Measurements from ENCODE around the gene HOXA3. TPM values are rescaled to one million over a fixed set of nuclear protein-coding genes. Genes with fewer than 3 reads are reported as not detected.

The HOXA3 gene
- total RNA-seq, 2 experiments from 2014 or later: not detected

GRCh38 chr7:27140126-27140857, 12.1 kb downstream of the HOXA3 start:
- POLR2A ChIA-PET: no interaction called here
- H3K27me3 Mint-ChIP-seq: peaks cover 34% of the 10 kb centered on the region

GRCh38 chr7:27139334-27140125, 12.9 kb downstream of the HOXA3 start:
- Mint-ChIP-seq H3K27ac (no peak overlapping the region), H3K4me3 (no peak overlapping the region), H3K4me1 (peaks cover 13% of the 10 kb centered on the region), H3K9me3 (no peaks in the 10 kb centered on the region), H3K27me3 (peaks cover 35% of the 10 kb centered on the region), H3K36me3 (no peaks in the 10 kb centered on the region)
- POLR2A ChIA-PET: no interaction called here
- ATAC-seq (ENCODE audit: low read depth) (no peak), DNase-seq (no peak)

More at GRCh38 chr7:27140126-27140857, 12.1 kb downstream of the HOXA3 start:
- ATAC-seq (ENCODE audit: low read depth) (no peak), DNase-seq (no peak)
- Mint-ChIP-seq H3K36me3 (no peaks in the 10 kb centered on the region), H3K4me3 (no peak overlapping the region), H3K27ac (no peak overlapping the region), H3K9me3 (no peaks in the 10 kb centered on the region), H3K4me1 (peaks cover 5% of the 10 kb centered on the region)

GRCh38 chr7:27138985-27139333, 13.4 kb downstream of the HOXA3 start:
- Mint-ChIP-seq H3K4me3 (no peak overlapping the region), H3K9me3 (no peaks in the 10 kb centered on the region), H3K27ac (no peak overlapping the region), H3K27me3 (peaks cover 38% of the 10 kb centered on the region), H3K4me1 (peaks cover 15% of the 10 kb centered on the region), H3K36me3 (no peaks in the 10 kb centered on the region)
- no peak for DNase-seq
- no peak for ATAC-seq (ENCODE audit: low read depth)
- POLR2A ChIA-PET: no interaction called here

- Mint-ChIP-seq H3K27ac (no peak overlapping the region), H3K4me3 (no peak overlapping the region), H3K36me3 (no peaks in the 10 kb centered on the region), H3K4me1 (peaks cover 15% of the 10 kb centered on the region), H3K27me3 (peaks cover 41% of the 10 kb centered on the region), H3K9me3 (no peaks in the 10 kb centered on the region)
- POLR2A ChIA-PET: no interaction called here
- ATAC-seq (ENCODE audit: low read depth) (no peak), DNase-seq (no peak)
These were observed 13.9 kb downstream of the HOXA3 start for GRCh38 chr7:27138472-27138871.

- Mint-ChIP-seq H3K27me3 (peaks cover 47% of the 10 kb centered on the region), H3K27ac (no peak overlapping the region), H3K36me3 (no peaks in the 10 kb centered on the region), H3K4me3 (no peak overlapping the region), H3K4me1 (peaks cover 15% of the 10 kb centered on the region), H3K9me3 (no peaks in the 10 kb centered on the region)
- DNase-seq (no peak), ATAC-seq (ENCODE audit: low read depth) (no peak)
- POLR2A ChIA-PET: no interaction called here
These were observed 14.6 kb downstream of the HOXA3 start for GRCh38 chr7:27137640-27138315.

GRCh38 chr7:27134392-27134791, 18.0 kb downstream of the HOXA3 start:
- no peaks in the 10 kb centered on the region for H3K9me3 Mint-ChIP-seq
- no peak for ATAC-seq (ENCODE audit: low read depth)
- POLR2A ChIA-PET: no interaction called here
- H3K27me3 Mint-ChIP-seq: peaks cover 57% of the 10 kb centered on the region
- peaks cover 17% of the 10 kb centered on the region for H3K4me1 Mint-ChIP-seq
- no peak for DNase-seq
- H3K27ac Mint-ChIP-seq: no peak overlapping the region
- H3K36me3 Mint-ChIP-seq: no peaks in the 10 kb centered on the region
- H3K4me3 Mint-ChIP-seq: no peak overlapping the region

- Mint-ChIP-seq H3K9me3 (no peaks in the 10 kb centered on the region), H3K4me3 (no peak overlapping the region), H3K36me3 (no peaks in the 10 kb centered on the region), H3K27ac (no peak overlapping the region), H3K4me1 (peaks cover 17% of the 10 kb centered on the region), H3K27me3 (peaks cover 57% of the 10 kb centered on the region)
- POLR2A ChIA-PET: no interaction called here
- ATAC-seq (ENCODE audit: low read depth) (no peak), DNase-seq (no peak)
These were observed 18.8 kb downstream of the HOXA3 start for GRCh38 chr7:27133409-27134231.

- POLR2A ChIA-PET: no interaction called here
- Mint-ChIP-seq H3K4me3 (no peak overlapping the region), H3K4me1 (peaks cover 17% of the 10 kb centered on the region)
These were observed 19.4 kb downstream of the HOXA3 start for GRCh38 chr7:27132978-27133377.

GRCh38 chr7:27132214-27132613, 20.2 kb downstream of the HOXA3 start:
- ATAC-seq (ENCODE audit: low read depth) (no peak), DNase-seq (no peak)
- POLR2A ChIA-PET: no interaction called here
- Mint-ChIP-seq H3K36me3 (no peaks in the 10 kb centered on the region), H3K27me3 (peaks cover 51% of the 10 kb centered on the region), H3K4me3 (no peak overlapping the region), H3K9me3 (no peaks in the 10 kb centered on the region), H3K4me1 (peaks cover 17% of the 10 kb centered on the region), H3K27ac (no peak overlapping the region)

More at GRCh38 chr7:27132978-27133377, 19.4 kb downstream of the HOXA3 start:
- H3K27me3 Mint-ChIP-seq: peaks cover 51% of the 10 kb centered on the region
- H3K9me3 Mint-ChIP-seq: no peaks in the 10 kb centered on the region
- H3K27ac Mint-ChIP-seq: no peak overlapping the region
- ATAC-seq (ENCODE audit: low read depth) (no peak), DNase-seq (no peak)
- H3K36me3 Mint-ChIP-seq: no peaks in the 10 kb centered on the region

- H3K27ac Mint-ChIP-seq: no peak overlapping the region
- ATAC-seq (ENCODE audit: low read depth) (no peak), DNase-seq (no peak)
- POLR2A ChIA-PET: interaction anchor here (0.7 to 1.0 kb wide), 2 partner anchors 33 to 35 kb away, joined by 3 read pairs; no protein-coding TSS in a partner anchor
- peaks cover 17% of the 10 kb centered on the region for H3K4me1 Mint-ChIP-seq
- no peaks in the 10 kb centered on the region for H3K36me3 Mint-ChIP-seq
- peak overlapping the region; percentile 64 for H3K4me3 Mint-ChIP-seq
- no peaks in the 10 kb centered on the region for H3K9me3 Mint-ChIP-seq
- peaks cover 52% of the 10 kb centered on the region for H3K27me3 Mint-ChIP-seq
These were observed 21.0 kb downstream of the HOXA3 start for GRCh38 chr7:27131390-27131819.

- H3K9me3 Mint-ChIP-seq: no peaks in the 10 kb centered on the region
- DNase-seq: peak; percentile 83
- POLR2A ChIA-PET: interaction anchor here (0.7 to 1.0 kb wide), 2 partner anchors 32 to 34 kb away, joined by 3 read pairs; no protein-coding TSS in a partner anchor
- H3K4me3 Mint-ChIP-seq: peak within 1 kb of the TSS; percentile 64
- peaks cover 49% of the 10 kb centered on the region for H3K27me3 Mint-ChIP-seq
- peak; percentile 93 for ATAC-seq (ENCODE audit: low read depth)
- H3K27ac Mint-ChIP-seq: no peak within 1 kb of the TSS
- H3K36me3 Mint-ChIP-seq: no peaks in the 10 kb centered on the region
- peaks cover 14% of the 10 kb centered on the region for H3K4me1 Mint-ChIP-seq
These were observed 21.6 kb downstream of the HOXA3 start, which contains the start of gene HOXA4 for GRCh38 chr7:27130540-27131389. HOXA4 (minus strand) TSS chr7:27130757; CDS start chr7:27130733, 24 bp downstream.

Measured in activated naive CD8-positive, alpha-beta T cell treated with anti-CD3 and anti-CD28 coated beads, Interleukin-2, amount 10 ng/mL, durations not matched to agents 7 days and 5 days (primary cell).